Breast epithelium (tissue), 3 donors: ENCODE measurements around the gene CCDC33.

Experiments
- CTCF ChIP-seq, 3 donors: fragments of 450-650 bp; IDR thresholded peaks; one replicate each; pipeline ENCODE4 v1.5.1; 2016 to 2017; ENCODE audit warnings: antibody characterized with exemption in 3 of 3, mild to moderate bottlenecking in 3 of 3, moderate library complexity in 3 of 3
- POLR2A ChIP-seq: fragments of 450-650 bp; IDR thresholded peaks from one replicate; pipeline ENCODE4 v1.6.1; 2016; ENCODE audit warnings: antibody characterized with exemption, mild to moderate bottlenecking, moderate library complexity
- POLR2AphosphoS5 ChIP-seq, 3 donors: sonication (generic); formaldehyde crosslinking; IDR thresholded peaks; one replicate each; pipeline ENCODE4 v1.6.1; 2017; ENCODE audit warnings: antibody characterized with exemption in 3 of 3

- no peak for TF ChIP-seq CTCF (IDR thresholded peaks at IDR 0.05)
- no peak for TF ChIP-seq POLR2AphosphoS5 (IDR thresholded peaks at IDR 0.05)
- no peak for TF ChIP-seq POLR2A
Measured at GRCh38 chr15:74208496-74208895, 27.6 kb upstream of the CCDC33 start.
